NCI-H345 treated with DMSO at 0.1 percent for 48 hours (cell line): ENCODE measurements around the gene CYP2A6.
A peak's percentile ranks its signal among the peaks of the same experiment; 100 is the strongest.
"Not testable (repeated sequence)": the region's sequence is repeated elsewhere in the genome, so short reads cannot be mapped to it uniquely, and the experiment has no call there.

ENCODE experiments used
- DNase-seq: peaks from one replicate; lab custom pipeline; 2025; ENCODE audit not compliant: unreplicated experiment; lab: John Stamatoyannopoulos, UW

CYP2A6 gene

DNA sequence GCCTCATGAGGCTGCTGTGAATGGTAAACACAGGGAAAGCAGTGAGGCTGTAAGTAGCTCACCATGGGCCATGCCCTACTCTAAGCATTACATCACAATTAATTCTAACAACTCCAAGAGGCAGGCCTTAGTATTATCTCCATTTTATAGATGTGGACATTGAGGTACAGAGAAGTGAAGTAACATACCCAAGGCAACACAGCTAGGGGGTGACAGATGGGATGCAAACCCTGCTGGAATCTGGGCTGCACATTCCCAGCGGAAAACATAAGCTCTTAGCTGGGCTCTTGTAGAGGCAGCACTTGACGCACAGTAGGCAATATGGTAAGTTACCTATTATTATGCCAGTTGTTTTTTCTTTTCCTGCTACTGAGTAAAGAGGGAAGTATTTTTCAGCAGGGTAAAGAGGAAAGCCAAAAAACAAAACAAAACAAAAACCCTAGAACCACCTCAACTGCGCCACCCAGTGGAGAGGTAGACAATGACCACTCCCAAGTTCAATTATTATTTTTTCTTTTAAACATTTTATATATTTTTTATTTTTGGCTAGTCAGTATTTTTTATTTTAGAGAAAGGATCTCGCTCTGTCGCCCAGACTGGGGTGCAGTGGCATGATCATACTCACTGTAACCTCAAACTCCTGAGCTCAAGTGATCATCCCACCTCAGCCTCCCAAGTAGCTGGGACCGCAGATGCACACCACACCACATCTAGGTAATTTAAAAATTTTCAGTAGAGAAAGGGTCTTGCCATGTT, 30.6 kb downstream of the CYP2A6 start:
- DNase-seq: peak; percentile 39

DNA sequence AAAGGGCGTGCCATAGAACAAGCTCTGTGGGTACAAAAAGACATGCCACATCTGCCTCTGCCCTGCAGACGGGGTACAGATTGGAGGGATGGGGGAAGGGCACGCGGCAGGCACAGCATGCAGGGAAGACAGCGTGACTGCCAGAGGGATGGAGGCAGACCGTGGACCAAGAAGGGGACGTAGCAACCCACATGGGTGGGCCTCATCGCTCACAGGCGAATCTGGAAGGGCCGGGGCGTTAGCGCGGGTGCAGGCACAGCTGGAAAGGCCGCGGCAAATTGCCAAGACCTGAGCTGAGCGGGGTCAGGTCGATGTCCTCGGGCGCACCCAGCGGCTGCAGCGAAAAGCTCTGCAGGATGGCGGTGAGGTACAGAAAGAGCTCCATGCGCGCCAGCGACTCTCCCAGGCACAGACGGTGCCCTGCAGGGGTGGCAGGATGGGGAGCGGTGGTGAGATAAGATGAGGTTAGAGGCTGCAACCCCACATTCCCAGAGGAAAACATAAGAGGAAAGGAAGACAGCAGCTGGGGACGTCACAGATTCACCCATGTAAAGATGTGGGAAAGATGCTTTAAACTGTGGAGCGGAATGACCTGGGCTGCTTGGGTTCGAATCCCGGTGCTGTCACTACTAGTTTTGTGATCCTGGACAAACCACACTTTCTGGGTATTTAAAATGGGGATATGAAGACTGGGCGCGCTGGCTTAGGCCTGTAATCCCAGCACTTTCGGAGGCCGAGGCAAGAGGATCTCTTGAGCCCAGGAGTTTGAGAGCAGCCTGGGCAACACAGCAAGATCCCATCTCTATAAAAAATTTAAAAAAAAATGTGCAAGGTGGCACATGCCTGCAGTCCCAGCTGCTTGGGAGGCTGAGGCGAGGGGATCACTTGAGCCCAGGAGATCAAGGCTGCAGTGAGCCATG, 31.5 kb downstream of the CYP2A6 start:
- peak; percentile 65 for DNase-seq

DNA sequence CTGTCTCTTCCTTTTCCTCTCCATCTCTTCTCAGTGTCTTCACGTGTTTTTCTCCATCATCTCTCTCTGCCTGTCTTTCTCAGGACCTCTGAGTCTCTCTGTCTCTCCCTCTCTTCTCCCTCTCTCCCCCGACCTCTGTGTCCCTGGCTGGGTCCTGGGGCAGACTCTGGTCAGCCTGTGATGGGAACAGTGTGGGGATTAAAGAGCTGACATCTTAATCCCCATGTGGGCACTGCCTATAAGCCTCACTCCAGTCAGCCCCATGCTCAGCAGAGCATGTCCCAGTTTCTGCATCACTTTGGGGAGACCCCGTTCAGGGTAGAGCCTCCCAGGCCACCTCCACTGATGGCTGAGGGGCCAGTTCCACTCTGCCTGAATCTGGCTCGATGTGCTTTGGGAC, 35.0 kb downstream of the CYP2A6 start:
- no peak for DNase-seq

DNA sequence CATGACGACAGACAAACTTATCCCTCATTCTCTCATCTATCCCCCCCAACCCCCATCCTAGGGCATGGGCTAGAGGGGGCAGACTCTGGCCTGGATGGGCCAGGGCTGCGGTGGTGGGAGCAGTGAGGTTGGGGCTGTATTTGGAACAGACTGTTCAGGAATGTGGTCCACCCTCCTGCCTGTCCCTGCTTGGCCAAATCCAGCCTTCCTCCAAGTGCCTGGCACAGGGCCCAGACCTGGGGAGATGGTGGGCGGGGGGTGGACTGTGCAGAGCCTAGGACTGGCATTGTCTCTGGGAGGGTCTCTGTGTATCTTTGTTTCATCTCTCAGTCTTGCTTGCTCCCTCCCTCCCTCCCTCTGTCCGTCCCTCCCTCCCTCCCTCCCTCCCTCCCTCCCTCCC, 37.1 kb downstream of the CYP2A6 start:
- no peak for DNase-seq

DNA sequence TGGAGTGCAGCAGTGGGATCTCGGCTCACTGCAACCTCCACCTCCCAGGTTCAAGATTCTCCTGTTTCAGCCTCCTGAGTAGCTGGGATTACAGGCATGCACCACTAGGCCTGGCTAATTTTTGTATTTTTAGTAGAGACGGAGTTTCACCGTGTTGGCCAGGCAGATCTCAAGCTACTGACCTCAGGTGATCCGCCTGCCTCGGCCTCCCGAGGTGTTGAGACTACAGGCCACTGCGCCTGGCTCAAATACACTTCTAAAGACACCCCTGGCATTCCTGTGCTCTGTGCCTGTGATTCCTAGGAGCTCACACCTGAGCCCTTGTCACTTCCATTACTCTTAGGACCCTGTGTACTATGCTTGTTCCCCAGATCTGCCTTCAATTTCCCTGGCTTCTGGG, 37.7 kb downstream of the CYP2A6 start:
- DNase-seq: not testable (repeated sequence)

DNA sequence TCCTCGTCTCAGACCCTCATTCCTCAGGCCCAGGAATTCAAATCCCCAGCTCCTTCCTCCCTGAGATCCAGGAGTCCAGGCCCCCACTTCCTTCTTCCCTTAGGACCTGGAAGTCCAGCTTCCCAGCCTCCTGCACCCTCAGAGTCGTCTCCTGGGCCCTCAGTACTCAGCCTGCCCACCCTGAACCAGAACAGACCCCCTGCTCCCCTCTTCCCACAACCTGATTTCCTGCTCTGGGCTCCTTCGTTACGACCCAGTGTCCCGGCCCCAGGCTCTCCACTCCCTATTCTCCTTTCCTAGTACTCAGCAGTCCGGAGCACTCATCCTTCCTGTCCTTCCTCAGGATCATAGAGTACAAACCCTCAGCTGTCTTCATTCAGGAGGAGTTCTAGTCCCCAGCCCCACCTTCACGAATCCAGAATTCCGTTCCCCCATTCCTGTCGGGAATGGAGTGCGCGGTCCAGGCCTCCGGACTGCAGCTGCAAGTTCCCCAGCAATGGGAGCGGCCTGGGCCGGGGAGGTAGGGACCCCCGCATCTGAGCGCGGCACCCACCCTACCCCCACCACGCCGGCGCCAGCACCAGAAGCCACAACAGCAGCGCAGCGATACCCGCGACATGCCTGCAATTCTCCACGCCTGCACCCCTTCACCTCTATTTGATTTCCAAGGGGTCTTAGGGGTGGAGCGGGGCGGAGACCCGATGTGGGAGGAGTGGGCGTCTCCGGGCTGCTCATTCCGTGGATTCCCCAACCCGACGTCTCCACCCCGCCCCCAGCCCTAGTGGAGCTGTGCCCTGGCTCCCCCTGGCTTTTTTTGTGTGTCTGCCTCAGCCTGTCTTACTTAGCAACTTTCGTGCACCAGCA, 38.5 kb downstream of the CYP2A6 start:
- no peak for DNase-seq

DNA sequence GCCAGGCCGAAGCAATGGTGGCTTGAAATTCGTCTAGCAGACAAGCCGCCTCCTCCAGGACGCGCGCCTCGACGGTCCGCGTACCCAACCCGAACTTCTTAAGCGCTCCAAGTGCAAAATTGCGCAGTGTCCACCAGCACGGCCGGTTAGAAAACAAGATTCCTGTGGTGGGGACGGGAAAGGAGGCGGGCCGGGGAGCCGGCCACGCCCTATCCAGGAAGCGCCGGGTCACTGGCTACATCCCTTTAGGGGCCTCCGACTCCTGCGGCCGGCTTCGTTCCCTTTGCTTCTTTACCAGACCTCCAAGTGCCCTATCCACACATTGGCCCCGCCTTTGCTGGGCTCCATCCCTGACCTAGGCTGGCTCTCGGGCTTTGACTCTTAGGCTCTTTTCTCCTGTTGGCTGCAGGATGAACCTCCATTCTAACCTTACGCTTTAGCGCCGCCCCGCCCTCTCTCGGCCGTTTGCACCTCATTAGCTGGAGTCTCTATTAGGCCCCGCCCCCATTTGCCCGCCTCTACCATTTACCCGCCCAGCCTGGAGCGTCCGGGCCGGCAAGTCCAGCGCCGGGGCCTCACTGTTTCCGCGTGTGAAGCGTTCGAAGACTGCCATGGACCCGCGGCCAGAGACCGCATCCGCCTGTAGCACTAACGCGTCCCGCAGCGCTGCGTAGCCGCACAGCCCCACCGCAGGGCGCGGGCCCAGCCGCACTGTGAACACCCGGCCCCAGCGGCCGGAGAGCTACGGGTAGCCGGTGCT, 39.4 kb downstream of the CYP2A6 start:
- peak; percentile 68 for DNase-seq

DNA sequence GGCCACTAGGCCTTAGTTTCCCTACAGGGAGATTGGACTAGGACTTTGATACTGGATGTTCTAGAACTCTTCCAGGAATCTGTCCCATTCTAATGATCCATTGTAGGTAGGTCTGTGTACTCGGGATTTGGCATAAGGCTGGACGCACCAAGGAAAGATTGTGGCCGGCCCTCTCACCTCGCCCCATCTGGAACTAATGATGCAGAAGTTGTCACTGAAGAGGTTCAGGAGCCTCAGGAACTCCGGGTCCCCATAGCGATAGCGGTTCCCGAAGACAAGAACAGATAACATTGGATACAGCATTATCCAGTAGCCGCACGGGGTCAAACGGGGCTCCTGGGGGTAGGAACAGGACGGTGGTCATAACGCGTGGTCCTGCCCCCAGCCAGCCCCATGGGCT, 40.1 kb downstream of the CYP2A6 start:
- DNase-seq: no peak

DNA sequence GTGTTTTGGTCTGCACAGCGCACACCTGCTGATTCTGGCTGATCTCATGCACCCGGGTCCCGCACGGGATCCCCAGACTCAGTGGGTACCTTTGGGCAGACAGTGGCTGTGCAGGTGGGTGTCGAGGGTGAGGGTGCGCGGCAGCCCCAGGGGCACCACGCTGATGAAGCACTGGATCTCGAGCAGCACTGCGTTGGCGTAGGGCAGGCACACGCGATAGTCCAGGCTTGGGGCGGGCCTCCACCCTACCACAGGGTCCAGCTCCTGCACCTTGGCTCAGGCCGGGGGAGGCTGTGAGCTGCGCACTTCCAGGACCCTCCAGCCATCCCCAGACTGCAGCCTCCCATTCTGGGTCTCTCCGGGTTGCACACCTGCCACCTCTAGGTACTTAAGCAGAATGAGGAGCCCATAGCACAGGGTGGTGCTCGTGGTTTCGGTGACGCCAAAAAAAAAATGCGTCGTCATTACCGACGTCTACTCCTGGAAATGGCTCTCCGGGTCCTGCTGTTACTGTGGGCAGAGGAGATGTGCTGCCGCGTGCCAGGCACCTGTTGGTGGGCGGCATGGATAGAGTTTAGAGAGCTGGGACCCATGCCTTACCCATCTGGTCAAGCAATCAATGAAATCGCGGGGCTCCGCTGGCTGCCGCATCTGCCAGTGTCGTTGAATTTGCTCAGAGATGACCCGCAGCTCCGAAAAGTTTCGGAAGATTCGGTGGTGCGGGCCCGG, 40.7 kb downstream of the CYP2A6 start:
- DNase-seq: no peak

DNA sequence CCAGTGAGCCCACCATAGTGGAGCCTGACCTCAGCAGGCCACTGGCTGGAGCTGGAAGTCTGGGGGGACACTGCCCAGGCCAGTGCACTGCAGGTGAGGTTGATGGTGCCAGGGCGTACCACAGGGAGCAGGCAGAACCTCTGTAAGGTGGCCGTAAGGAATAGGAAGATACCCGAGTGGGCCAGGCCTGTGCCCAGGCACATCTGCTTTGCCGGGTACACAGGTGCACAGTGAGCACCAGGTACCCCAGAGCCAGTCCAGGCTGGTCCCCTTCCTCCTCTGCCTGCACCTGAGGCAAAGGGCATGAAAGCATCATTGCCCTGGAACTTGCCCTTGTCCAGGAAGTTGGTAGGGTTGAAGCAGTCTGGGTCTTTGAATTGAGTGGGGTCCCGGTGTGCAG, 41.8 kb downstream of the CYP2A6 start:
- DNase-seq: no peak

DNA sequence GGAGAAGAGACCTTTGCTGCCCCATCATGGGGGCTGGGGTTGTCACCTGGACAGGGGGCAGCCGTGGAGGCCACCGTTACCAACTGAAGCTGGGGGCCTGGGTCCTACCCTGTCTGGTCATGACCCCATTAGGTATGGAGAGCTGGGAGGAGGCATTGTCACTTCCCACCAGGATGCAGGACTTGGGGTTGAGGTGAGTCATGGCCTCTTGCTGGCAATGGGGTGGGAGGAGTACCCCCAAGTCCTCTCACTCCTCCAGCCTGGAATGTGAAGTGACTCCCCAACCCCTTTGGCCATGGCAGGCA, 42.3 kb downstream of the CYP2A6 start:
- DNase-seq: no peak

DNA sequence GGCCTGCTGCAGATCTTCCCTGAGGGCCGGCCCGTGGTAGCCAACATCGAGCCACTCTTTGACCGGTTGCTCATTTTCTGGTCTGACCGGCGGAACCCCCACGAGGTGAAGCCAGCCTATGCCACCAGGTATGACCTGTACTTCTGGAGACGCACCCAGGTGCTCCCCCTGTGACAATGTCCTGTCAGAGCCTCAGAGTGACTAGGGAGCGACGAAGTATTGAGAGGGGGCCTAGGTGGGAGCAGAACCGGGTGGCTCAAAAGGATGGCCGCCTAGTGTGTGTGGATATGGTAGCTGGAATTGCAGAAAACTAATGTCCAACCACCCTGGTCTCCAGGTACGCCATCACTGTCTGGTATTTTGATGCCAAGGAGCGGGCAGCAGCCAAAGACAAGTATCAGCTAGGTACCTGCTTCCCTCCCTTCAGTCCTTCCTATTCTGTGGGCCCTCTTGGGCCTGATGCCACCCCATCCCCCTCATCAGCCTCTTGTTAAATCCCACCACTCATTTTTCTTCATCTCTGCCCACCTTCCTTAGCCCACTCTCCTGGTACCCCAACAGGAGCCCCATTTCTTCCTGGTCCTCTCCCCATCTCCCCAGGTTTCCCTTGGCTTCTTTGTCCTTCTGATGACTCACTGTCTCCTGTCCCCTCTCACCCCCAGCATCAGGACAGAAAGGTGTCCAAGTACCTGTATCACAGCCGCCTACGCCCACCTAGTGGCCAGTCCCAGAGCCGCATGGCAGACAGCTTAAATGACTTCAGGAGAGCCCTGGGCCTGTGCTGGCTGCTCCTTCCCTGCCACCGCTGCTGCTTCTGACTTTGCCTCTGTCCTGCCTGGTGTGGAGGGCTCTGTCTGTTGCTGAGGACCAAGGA, 42.9 kb downstream of the CYP2A6 start:
- no peak for DNase-seq

DNA sequence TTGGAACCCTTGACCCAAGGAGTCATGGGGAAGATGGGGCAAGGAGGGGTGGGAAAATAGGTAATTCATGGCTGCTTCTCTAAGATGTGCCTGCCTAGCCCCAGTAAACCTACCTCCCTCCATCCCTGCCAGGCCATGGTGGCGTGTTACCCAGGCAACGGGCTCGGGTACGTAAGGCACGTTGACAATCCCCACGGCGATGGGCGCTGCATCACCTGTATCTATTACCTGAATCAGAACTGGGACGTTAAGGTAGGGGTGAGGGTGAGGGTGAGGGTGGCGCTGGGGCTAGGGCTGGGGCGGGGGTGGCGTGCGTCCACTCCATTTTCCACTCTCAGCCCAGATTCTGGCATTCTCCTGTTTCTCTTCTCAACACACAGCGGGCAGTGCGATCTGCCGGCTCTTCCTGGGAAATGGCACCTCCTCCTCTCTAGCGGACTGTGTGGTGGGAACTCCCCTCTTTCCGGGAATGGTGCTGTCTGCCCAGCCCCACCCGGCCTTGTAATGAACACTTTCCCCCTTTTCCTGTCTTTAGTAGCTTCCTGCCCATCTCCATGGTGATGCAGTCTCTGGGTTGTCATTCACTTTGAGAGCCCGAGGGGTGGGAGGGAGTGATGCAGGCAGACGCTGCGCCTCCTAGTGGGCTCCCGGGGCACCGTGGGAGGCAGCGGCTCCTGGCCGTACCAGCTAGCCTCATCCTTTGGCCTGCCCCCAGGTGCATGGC, 43.7 kb downstream of the CYP2A6 start:
- no peak for DNase-seq

DNA sequence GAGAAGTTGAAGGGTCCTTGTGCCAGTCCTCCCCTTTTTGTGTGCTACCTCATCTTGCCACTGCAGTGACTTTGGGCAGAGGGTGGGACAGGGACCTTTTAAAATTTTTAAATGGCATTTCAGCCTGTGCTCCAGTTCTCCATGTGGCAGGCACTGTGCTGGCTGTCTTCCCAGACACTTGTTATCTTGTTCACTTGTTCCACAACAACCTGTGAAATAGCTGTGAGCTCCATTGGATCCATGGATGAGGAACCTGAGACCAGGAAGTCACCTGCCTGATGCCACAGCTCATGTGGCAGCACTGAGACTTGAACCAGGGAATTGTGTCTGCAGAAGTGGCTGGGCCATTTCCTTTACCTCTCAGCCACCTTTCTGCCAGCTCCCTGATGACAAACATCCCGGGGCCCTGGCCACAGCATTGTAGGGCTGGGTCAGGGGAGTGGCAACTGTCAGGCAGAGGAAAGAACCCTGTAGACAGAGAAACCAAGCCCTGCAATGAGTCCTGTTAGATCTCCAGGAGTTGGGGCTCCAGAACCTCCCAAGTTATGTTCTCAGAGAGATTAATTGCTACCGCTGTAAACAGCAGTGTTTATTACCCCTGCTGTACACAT, 44.9 kb downstream of the CYP2A6 start:
- DNase-seq: no peak

DNA sequence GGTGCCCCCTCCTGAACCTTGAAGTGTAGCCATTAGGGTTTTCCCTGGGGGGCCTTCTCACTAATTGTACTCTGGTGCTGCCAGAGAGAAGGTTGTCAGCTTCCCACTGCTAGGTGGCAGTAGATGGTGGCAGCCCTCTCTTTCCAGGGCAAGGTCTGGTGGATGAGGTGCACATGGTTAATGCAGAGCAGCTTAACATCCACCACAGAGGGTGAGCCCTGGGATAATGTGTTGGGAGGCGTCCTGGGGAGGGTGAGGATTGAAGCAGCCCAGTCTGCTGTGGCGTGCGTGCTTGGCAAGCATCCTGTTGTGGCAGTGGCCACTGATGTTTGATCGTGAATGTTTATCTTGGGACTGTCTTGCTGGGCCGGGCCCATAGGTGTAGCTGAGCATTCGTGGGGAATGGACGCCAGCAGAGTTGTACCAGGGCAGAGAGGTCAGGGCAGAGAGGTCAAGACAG, 45.4 kb downstream of the CYP2A6 start:
- no peak for DNase-seq

DNA sequence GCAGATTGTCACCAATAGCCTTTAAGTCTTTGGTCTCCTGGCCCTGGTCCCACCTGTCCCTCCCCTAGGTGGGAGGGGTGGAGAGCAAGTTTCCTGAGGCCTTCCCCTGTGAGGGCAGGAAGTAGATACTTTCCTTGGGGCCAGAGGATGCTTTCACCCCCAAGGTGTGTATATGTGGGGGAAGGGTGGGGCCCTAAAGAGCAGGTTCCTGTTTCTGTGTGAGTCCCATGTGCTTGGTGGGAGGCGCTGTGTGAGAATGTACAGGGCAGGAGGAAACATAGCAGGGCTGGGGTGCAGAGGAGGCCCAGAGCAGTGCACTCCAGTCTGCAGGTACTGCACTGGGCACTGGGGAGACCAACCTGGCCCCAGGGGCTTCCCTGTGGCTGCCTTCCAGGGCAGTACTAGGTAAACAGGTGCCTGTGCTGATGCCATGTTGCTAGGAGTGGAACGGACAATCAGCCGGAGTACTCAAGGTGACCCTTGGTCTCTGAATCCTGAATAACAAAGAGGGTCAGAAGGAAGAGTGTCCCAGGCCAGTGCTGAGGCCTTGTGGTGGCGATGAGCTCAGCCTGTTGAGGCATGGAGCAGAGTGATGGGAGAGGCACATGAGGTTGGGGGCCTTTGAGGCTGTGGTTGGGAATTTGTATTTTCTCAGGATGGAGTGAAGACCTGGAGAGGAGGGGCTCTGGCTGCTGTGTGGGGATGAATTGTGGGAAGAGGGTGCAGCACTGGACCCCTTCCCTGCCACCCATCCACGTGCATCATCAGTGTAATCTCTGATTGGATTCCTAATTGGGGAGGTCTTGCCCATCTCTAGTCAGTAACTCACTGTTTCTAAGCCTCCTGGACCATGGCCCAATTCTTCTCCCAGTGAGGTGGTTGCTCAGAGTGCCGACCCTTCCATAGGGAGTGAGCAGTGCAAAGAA, 46.1 kb downstream of the CYP2A6 start:
- DNase-seq: no peak
